ENCODE results near the gene SETBP1. TPM values are rescaled to one million over a fixed set of nuclear protein-coding genes. Genes with fewer than 3 reads are reported as not detected.

SETBP1 gene
- total and polyA plus RNA-seq, 2 of the 13 experiments (the other 11 are each of a cell fraction or from before 2014, with no cell fraction given), result 0.18 to 0.65 TPM

DNA sequence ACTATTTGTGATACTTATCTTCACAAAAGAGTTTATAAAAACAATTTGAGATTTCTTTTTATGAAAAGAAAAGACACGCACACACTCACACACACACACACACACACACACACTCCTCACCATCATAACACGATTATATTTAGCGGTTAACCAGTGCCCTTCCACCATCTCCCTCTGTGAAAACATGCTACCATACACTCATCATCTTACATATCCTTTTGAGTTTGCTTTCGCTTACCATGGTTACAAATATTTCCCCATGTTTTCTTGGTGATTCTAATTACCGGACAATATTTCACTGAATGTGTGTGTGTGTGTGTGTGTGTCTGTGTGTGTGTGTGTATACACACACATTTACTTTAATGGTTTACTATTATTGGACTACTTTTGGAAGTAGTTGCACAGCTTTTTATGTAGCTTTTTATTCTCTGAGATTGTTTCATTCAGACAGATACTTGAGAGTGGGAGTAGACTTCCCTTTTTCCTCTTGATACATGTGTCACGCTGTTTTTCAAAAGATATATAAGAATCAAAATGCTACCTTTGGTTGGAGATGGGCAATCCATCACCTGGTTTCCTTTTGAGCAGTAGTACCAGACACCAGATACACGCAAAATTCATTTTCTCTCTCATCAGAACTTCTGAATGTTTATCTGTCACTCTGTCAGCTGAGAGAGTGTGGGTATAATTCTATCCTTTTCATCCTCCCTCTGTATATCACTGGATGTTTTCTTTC is 138.1 kb downstream of the SETBP1 start:
- POLR2A ChIA-PET, result no interaction called here
- Histone ChIP-seq H2AFZ (ENCODE audit: low read length) (no peak overlapping the region), H3K4me1 (ENCODE audit: insufficient read depth, low read length) (no peaks in the 10 kb centered on the region), H3K4me2 (ENCODE audit: low read depth, low read length) (no peak overlapping the region), H3K27ac (ENCODE audit: extremely low read length, insufficient read depth, low read length) (no peak overlapping the region), H3K9me3 (ENCODE audit: low read length) (no peaks in the 10 kb centered on the region), H3K4me3 (replicated peaks in 1 of 3; ENCODE audit: insufficient read depth in 1 of 3, low read depth in 2 of 3, low read length in 3 of 3) (no peak overlapping the region), H3K27me3 (ENCODE audit: control insufficient read depth in 1 of 2, insufficient read depth in 2 of 2, low read length in 2 of 2) (no peaks in the 10 kb centered on the region), H4K20me1 (ENCODE audit: insufficient read depth, low read length) (no peaks in the 10 kb centered on the region), H3K36me3 (replicated peaks in 1 of 2; ENCODE audit: control insufficient read depth in 1 of 2, insufficient read depth in 2 of 2, low read length in 2 of 2) (no peaks in the 10 kb centered on the region), H3K79me2 (ENCODE audit: insufficient read depth, low read length) (no peaks in the 10 kb centered on the region), H3K9ac (ENCODE audit: insufficient read depth, low read depth, low read length) (no peak overlapping the region)
- FAIRE-seq, result no peak
- DNase-seq (ENCODE audit: low spot score), result no peak
- intact Hi-C loops (cut with micrococcal nuclease; ENCODE audit: unreplicated experiment), result no loop called here
- no TSS peak for BruUV-seq (replicated peaks)
- in situ Hi-C loops (cut with HindIII; ENCODE audit: extremely low pct_ligation_motif_present, low pct_unique_long_range_greater_than_20kb), result no loop called here
- TF ChIP-seq ZNF883 (CRISPR knock-in tag; IDR thresholded peaks at IDR 0.05; ENCODE audit: not compliant biosample characterization) (no peak), ZNF20 (CRISPR knock-in tag; IDR thresholded peaks at IDR 0.05) (no peak), PRPF4 (IDR thresholded peaks at IDR 0.05; ENCODE audit: low read depth, low read length, poor library complexity, severe bottlenecking) (no peak), HOXA5 (CRISPR knock-in tag; IDR thresholded peaks at IDR 0.05) (no peak), NCOR1 (IDR thresholded peaks at IDR 0.05; ENCODE audit: borderline replicate concordance, low read length) (no peak), ZNF510 (CRISPR knock-in tag; IDR thresholded peaks at IDR 0.05; ENCODE audit: low read depth) (no peak), CENPX (CRISPR knock-in tag; IDR thresholded peaks at IDR 0.05) (no peak), JUNB (CRISPR knock-in tag; IDR thresholded peaks at IDR 0.05; ENCODE audit: borderline replicate concordance) (no peak), IKZF1 (IDR thresholded peaks at IDR 0.05) (no peak), RCOR2 (CRISPR knock-in tag; IDR thresholded peaks at IDR 0.05) (no peak), NONO (IDR thresholded peaks at IDR 0.05) (no peak), NONO (CRISPR knock-in tag; conservative IDR thresholded peaks at IDR 0.05) (no peak), NFIC (IDR thresholded peaks at IDR 0.05; ENCODE audit: low read length) (no peak), ZFP90 (CRISPR knock-in tag; IDR thresholded peaks at IDR 0.05; ENCODE audit: borderline replicate concordance) (no peak)
- TF ChIP-seq, protein P1, sequence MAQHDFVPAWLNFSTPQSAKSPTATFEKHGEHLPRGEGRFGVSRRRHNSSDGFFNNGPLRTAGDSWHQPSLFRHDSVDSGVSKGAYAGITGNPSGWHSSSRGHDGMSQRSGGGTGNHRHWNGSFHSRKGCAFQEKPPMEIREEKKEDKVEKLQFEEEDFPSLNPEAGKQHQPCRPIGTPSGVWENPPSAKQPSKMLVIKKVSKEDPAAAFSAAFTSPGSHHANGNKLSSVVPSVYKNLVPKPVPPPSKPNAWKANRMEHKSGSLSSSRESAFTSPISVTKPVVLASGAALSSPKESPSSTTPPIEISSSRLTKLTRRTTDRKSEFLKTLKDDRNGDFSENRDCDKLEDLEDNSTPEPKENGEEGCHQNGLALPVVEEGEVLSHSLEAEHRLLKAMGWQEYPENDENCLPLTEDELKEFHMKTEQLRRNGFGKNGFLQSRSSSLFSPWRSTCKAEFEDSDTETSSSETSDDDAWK (CRISPR knock-in tag; IDR thresholded peaks at IDR 0.05), result no peak
- TF ChIP-seq, protein P2, sequence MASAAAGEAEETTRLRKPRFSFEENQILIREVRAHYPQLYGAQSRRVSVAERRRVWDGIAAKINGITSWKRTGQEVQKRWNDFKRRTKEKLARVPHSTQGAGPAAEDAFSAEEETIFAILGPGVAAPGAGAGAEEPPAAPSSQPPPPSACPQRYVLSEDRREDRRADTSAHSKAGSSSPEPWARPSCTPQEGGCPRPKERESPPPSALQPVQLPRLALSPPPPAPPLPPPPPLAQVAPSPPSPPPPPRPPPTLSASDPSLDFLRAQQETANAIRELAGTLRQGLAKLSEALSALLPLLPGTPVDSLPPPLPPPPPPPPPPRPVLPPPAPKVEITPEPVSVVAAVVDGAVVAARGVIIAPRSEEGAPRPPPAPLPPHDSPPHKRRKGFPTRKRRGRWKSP (CRISPR knock-in tag; IDR thresholded peaks at IDR 0.05), result no peak
- CTCF ChIA-PET (ENCODE audit: low intra/inter-chr PET ratio, low total read pairs), result no interaction called here
- WGBS (ENCODE audit: low lambda C conversion rate), result 66% methylated on average over 7 of the region's 7 CpGs
- ATAC-seq, result no peak
